T-cell (primary cell): Measurements from ENCODE around the gene PEX5. TPM values are rescaled to one million over a fixed set of nuclear protein-coding genes. Genes with fewer than 3 reads are reported as not detected.
"Not testable (repeated sequence)": the region's sequence is repeated elsewhere in the genome, so short reads cannot be mapped to it uniquely, and the experiment has no call there.

Experiments
- ATAC-seq, 4 experiments: fragments of 200-7000 bp in 3 of 4; fragments of 150-1000 bp in 1 of 4; cut with Tn5 transposase; replicated peaks in 1 of 4; 1 replicate in 3 of 4; 2 replicates in 1 of 4; pipeline ENCODE4 v1.10.0; 2021; ENCODE audit warnings: moderate library complexity in 3 of 4, mild to moderate bottlenecking in 2 of 4, moderate number of reproducible peaks in 1 of 4
- CTCF ChIA-PET, 2 donors: fragments of 300-600 bp; sonication (Branson Sonifier 250); formaldehyde crosslinking; loops; one replicate each; lab custom pipeline; 2022; ENCODE audit warnings: antibody characterized with exemption in 2 of 2; lab: Charles Lee
- POLR2A ChIA-PET, 2 donors: fragments of 300-600 bp; sonication (Branson Sonifier 250); formaldehyde crosslinking; loops; one replicate each; lab custom pipeline; 2022; ENCODE audit warnings: antibody characterized with exemption in 2 of 2; lab: Charles Lee
- DNase-seq, 35 experiments: peaks; one replicate each; pipeline versions ENCODE4 v3.0.0 to v3.0.0-alpha.2; 2013 to 2023
- H3K27ac ChIP-seq: one replicate; pipeline ENCODE4 v1.5.1; 2013; ENCODE audit warnings: low read length
- H3K27me3 ChIP-seq, 2 experiments: replicated peaks in 1 of 2; 1 replicate in 1 of 2; 2 replicates in 1 of 2; pipeline versions ENCODE4 v1.6.1 to v1.7.0; 2013; ENCODE audit warnings: low read length in 1 of 2, mixed read lengths in 1 of 2; ENCODE audit not compliant: control insufficient read depth in 2 of 2, insufficient read depth in 2 of 2; ENCODE audit errors: extremely low read depth in 1 of 2
- H3K36me3 ChIP-seq, 2 donors: 1 replicate in 1 of 2; 2 replicates in 1 of 2; pipeline versions ENCODE4 v1.6.1 to v1.7.0; 2013; ENCODE audit warnings: low read length in 1 of 2; ENCODE audit not compliant: control insufficient read depth in 2 of 2, insufficient read depth in 1 of 2; ENCODE audit errors: extremely low read depth in 1 of 2
- H3K4me1 ChIP-seq, 2 experiments: 1 replicate in 1 of 2; 2 replicates in 1 of 2; pipeline versions ENCODE4 v1.6.1 to v1.7.0; 2013; ENCODE audit warnings: low read length in 2 of 2, mixed read lengths in 1 of 2; ENCODE audit not compliant: insufficient read depth in 2 of 2, control insufficient read depth in 1 of 2; ENCODE audit errors: extremely low read depth in 1 of 2
- H3K4me3 ChIP-seq, 2 donors: 1 replicate in 1 of 2; 2 replicates in 1 of 2; pipeline versions ENCODE4 v1.5.1 to v1.7.0; 2013; ENCODE audit warnings: mild to moderate bottlenecking in 2 of 2, low read length in 1 of 2, moderate library complexity in 1 of 2; ENCODE audit not compliant: control insufficient read depth in 1 of 2; ENCODE audit errors: extremely low read depth in 1 of 2
- H3K9me3 ChIP-seq: 2 replicates; pipeline ENCODE4 v1.7.0; 2013
- H3K27ac Mint-ChIP-seq, 2 donors: one replicate each; pipeline ENCODE4 v1.8.0; 2020 to 2021; ENCODE audit warnings: mild to moderate bottlenecking in 2 of 2, mixed read lengths in 2 of 2
- H3K27me3 Mint-ChIP-seq, 2 donors: one replicate each; pipeline ENCODE4 v1.8.0; 2021 to 2022; ENCODE audit warnings: mixed read lengths in 2 of 2
- H3K36me3 Mint-ChIP-seq: one replicate; pipeline ENCODE4 v1.8.0; 2021; ENCODE audit warnings: mixed read lengths
- H3K4me1 Mint-ChIP-seq, 3 donors: one replicate each; pipeline ENCODE4 v1.8.0; 2020 to 2022; ENCODE audit warnings: mixed read lengths in 3 of 3, mild to moderate bottlenecking in 1 of 3
- H3K4me3 Mint-ChIP-seq, 3 donors: one replicate each; pipeline ENCODE4 v1.8.0; 2020 to 2022; ENCODE audit warnings: mild to moderate bottlenecking in 3 of 3, mixed read lengths in 3 of 3, moderate library complexity in 3 of 3
- H3K9me3 Mint-ChIP-seq, 3 donors: one replicate each; pipeline ENCODE4 v1.8.0; 2020 to 2022; ENCODE audit warnings: mixed read lengths in 3 of 3
- WGBS: methylation state at CpG from one replicate; pipeline ENCODE4 v1.1.5; 2013; ENCODE audit warnings: missing lambda C conversion rate; ENCODE audit not compliant: insufficient coverage; 5-methylcytosine and 5-hydroxymethylcytosine counted together
- total RNA-seq, 35 experiments: library from RNA in 6 of 35; stranded (reverse) in 6 of 35; fragments of 120-200 nt in 1 of 35; gene quantifications; one replicate each; pipeline versions ENCODE4 v1.2.1 to v1.2.4 and lab custom pipeline; 2013 to 2026

The PEX5 gene
- total RNA-seq, 5 donors from 2014 or later (not counting 1 experiment from before 2014, with no cell fraction given) = 24.0 to 44.5 (median 31.1) TPM

GRCh38 chr12:7241404-7242005 lies 52.0 kb downstream of the PEX5 start:
- Histone ChIP-seq H3K4me1 (no peaks in the 10 kb centered on the region), H3K27ac (no peak overlapping the region), H3K36me3 (no peaks in the 10 kb centered on the region), H3K27me3 (peaks cover 0 to 10% of the 10 kb centered on the region in 2 experiments), H3K4me3 (no peak overlapping the region), H3K9me3 (no peaks in the 10 kb centered on the region)
- Mint-ChIP-seq H3K4me1 (no peaks in the 10 kb centered on the region), H3K9me3 (peaks cover 0 to 16% (median 5%) of the 10 kb centered on the region in 3 donors), H3K36me3 (no peaks in the 10 kb centered on the region), H3K4me3 (no peak overlapping the region), H3K27me3 (peaks cover 11 to 15% of the 10 kb centered on the region in 2 donors), H3K27ac (no peak overlapping the region)
- ATAC-seq (no peak), DNase-seq (no peak)
- ChIA-PET CTCF (no interaction called here), POLR2A (no interaction called here)
- WGBS = no CpG with 5 or more reads among the region's 3 CpGs

- H3K9me3 ChIP-seq = no peaks in the 10 kb centered on the region
- Mint-ChIP-seq H3K9me3 (peaks cover 0 to 16% (median 5%) of the 10 kb centered on the region in 3 donors), H3K4me1 (no peaks in the 10 kb centered on the region), H3K27me3 (peaks cover 11 to 15% of the 10 kb centered on the region in 2 donors), H3K4me3 (no peak overlapping the region), H3K27ac (no peak overlapping the region), H3K36me3 (no peaks in the 10 kb centered on the region)
- ChIA-PET POLR2A (no interaction called here), CTCF (no interaction called here)
- H3K36me3 ChIP-seq = no peaks in the 10 kb centered on the region
- H3K27me3 ChIP-seq = peaks cover 0 to 10% of the 10 kb centered on the region in 2 experiments
- WGBS = 75% methylated on average over 6 of the region's 7 CpGs
- H3K4me1 ChIP-seq = no peaks in the 10 kb centered on the region
- no peak overlapping the region for H3K4me3 ChIP-seq
- DNase-seq (no peak), ATAC-seq (no peak)
- H3K27ac ChIP-seq = no peak overlapping the region
Observed at GRCh38 chr12:7242176-7243101, 53.0 kb downstream of the PEX5 start.

- DNase-seq, H3K27me3 ChIP-seq, H3K36me3 Mint-ChIP-seq, H3K27ac Mint-ChIP-seq, CTCF ChIA-PET, H3K36me3 ChIP-seq, H3K9me3 Mint-ChIP-seq, H3K4me1 ChIP-seq, ATAC-seq, H3K9me3 ChIP-seq, H3K27ac ChIP-seq, H3K4me3 ChIP-seq, H3K4me3 Mint-ChIP-seq, H3K4me1 Mint-ChIP-seq, POLR2A ChIA-PET: not testable (repeated sequence)
- 86% methylated on average over 10 of the region's 22 CpGs for WGBS
- peaks cover 9 to 13% of the 10 kb centered on the region in 2 donors for H3K27me3 Mint-ChIP-seq
Observed at GRCh38 chr12:7251328-7251996, 62.0 kb downstream of the PEX5 start.

- POLR2A ChIA-PET = no interaction called here
- no CpG with 5 or more reads among the region's 1 CpG for WGBS
Observed at GRCh38 chr12:7259060-7259459, 69.6 kb downstream of the PEX5 start.

More at GRCh38 chr12:7259060-7259459, 69.6 kb downstream of the PEX5 start:
- H3K36me3 Mint-ChIP-seq = no peaks in the 10 kb centered on the region
- peaks cover 7 to 11% of the 10 kb centered on the region in 2 donors for H3K27me3 Mint-ChIP-seq
- ATAC-seq = no peak
- DNase-seq = no peak
- no peak overlapping the region for H3K4me3 Mint-ChIP-seq
- no peak overlapping the region for H3K27ac Mint-ChIP-seq
- H3K4me1 Mint-ChIP-seq = no peaks in the 10 kb centered on the region
- H3K9me3 Mint-ChIP-seq = no peaks in the 10 kb centered on the region
- no peaks in the 10 kb centered on the region for H3K4me1 ChIP-seq
- H3K4me3 ChIP-seq = no peak overlapping the region
- CTCF ChIA-PET = no interaction called here
- H3K27me3 ChIP-seq = no peaks in the 10 kb centered on the region
- no peaks in the 10 kb centered on the region for H3K36me3 ChIP-seq
- no peak overlapping the region for H3K27ac ChIP-seq
- no peaks in the 10 kb centered on the region for H3K9me3 ChIP-seq

Other genes starting within 250 kb of the PEX5 start
- not detected for gene RNU7-1, start 245.9 kb upstream of the PEX5 start, total RNA-seq
- 100 to 1,000 TPM; 256 to 466 (median 412) TPM for gene C12orf57, start 245.7 kb upstream of the PEX5 start, total RNA-seq
- gene PTPN6, start 238.3 kb upstream of the PEX5 start, total RNA-seq = 100 to 1,000 TPM; 176 to 237 (median 224) TPM
- 100 to 1,000 TPM; 144 to 168 (median 154) TPM for gene PHB2, start 219.0 kb upstream of the PEX5 start, total RNA-seq
- gene EMG1, start 218.8 kb upstream of the PEX5 start, total RNA-seq = 10 to 100 TPM; 33.6 to 64.5 (median 58.7) TPM
- 10 to 100 TPM; 19.3 to 27.6 (median 22.6) TPM for gene LPCAT3, start 171.2 kb upstream of the PEX5 start, total RNA-seq
- gene C1S, start 129.0 kb upstream of the PEX5 start, total RNA-seq = 1 to 10 TPM; 1.5 to 5.0 (median 4.5) TPM
- gene C1R, start 97.2 kb upstream of the PEX5 start, total RNA-seq = 1 to 10 TPM; 2.2 to 5.9 (median 3.6) TPM
- gene C1RL, start 80.5 kb upstream of the PEX5 start, total RNA-seq = 10 to 100 TPM; 18.1 to 36.6 (median 30.8) TPM
- under 1 TPM in 3 of 5 donors, not detected in 2; 0.26 to 0.70 (median 0.59) TPM for gene RBP5, start 60.8 kb upstream of the PEX5 start, total RNA-seq
- 10 to 100 TPM; 29.0 to 50.0 (median 41.5) TPM for gene CLSTN3, start 59.3 kb upstream of the PEX5 start, total RNA-seq
- not detected for gene ACSM4, start 114.4 kb downstream of the PEX5 start, total RNA-seq